ENCODE data around the gene SMO.

Gene SMO

GRCh38 chr7:129188372-129188891, at the start of gene SMO:
SMO (plus strand) TSS chr7:129188633; CDS start chr7:129189152, 519 bp downstream.
- peak; percentile 55 for DNase-seq (ENCODE audit: low read depth)

DNA sequence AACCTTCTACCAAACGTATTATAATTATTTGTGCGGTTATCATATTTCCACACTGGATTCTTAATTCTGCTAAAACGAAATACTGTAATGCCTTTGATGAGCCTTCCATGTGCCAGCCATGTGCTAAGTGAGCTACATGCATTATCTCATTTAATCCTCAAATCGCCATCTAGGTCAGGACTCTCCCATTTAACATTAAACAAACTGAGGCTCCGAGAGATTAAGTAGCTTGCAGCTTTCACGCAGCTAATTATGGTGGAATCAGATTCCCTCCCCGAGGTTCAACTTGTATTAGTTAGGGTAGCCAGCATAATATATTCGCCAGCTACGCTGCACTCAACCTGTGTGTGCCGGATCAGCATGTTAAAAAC, 44.7 kb upstream of the SMO start:
- no peak for DNase-seq (ENCODE audit: low read depth)

DNA sequence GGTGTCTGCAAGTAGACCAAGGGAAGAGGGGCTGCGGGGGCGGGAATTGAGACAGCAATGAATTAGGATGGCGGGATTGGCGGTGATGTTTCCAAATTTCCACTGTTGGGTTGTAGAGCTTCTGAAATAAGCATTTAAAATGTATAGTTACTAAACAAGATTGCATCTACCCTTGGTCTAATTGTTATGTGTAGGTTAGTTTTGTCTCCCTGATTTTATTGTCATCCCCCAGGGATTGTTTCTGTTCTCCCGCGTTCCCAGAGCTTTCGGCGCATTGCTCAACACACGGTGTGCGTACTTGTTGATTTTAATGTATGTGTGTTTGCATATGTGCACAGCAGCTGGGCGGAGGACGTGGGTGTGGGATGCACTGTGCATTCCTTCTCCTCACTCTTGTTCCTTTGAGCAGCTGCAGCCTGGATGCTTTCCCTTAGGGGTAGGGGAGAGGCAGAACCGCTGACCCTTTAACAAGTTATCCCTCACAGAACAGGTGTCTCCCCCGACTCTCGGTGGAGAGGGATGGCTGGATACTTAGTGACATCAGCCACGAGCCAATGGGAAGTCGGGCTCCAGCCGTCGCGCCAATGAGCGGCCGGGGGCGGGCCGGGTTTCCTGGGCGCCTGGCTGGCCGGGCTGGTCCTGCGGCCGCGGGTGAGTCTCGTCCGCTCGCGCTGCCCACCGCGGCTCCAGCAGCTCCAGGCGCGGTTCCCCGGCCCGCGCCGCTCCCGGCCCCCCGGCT, 44.2 kb upstream of the SMO start, which contains the start of gene TSPAN33:
TSS of gene TSPAN33 (plus strand) at position 613 of the 739 bp plus-strand sequence. CDS start 274 bp downstream, outside the sequence.
- DNase-seq (ENCODE audit: low read depth): peak; percentile 75

DNA sequence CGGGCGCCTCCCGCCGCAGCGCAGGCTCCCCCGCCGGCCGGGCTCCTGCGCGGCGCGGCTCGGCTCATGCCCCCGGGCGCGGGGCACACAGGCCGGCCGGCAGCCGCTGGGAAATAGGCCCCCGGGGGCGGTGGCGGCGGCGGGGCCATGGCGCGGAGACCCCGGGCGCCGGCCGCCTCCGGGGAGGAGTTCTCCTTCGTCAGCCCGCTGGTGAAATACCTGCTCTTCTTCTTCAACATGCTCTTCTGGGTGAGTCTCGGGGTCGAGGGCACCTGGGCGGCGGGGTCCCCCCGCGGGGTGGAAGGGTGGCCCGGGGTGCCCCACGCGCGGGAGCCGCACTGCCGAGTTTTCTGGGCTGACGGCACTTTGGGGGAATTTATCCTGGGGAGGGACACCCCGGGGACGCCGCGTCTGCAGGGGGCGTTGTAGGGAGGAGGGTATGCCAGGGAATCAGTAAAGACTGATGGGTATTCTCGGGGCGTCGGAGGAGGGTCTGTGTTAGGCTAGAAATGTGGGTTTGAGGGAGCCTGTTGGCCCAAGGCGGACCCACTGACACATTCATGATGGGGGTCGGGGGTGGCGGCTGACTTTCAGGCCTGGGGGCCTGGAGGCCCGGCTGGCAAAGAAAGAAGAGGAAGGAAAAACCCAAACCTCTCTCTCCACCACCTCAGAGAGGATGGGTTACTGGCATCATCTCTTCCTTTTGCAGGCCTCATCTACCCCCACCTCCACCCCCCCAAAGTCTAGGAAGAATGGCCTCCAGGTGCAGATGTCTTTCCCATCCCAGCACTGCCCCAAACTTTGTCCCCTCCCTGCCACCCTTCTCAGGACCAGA, 43.4 kb upstream of the SMO start:
- no peak for DNase-seq (ENCODE audit: low read depth)

DNA sequence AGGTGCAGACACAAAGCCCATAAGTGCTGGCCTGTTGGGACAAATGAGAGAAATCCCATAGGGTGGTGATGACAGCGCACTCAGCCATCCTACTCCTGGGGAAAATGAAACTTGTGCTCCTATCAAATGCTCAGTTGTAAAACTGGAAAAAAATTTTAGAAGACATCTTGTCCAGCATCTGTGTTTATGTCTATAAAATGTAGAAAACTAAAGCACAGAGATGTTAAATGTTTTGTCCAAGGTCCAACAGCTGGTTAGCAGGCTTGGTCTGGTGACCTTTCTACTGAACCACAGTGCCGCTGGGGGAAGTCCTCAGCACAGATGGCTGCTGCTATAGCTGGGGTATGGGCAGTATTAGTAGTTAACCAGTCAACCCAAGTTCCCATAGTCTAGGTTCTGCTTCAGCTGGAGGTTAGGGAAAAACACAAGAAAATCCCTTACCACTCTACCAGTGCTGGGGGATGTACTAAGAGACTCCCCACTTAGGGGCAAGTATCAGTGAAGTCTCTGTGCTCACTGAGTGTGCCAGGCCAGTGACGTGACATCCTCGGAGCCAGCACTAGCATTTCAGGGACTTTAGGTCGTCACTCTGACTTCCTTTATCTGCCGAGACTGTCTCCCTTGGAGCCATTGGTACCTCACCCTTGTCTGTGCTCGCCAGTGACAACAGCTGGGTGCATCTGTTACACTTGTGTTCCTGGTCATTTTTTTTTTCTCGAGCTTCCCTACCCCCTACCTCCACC, 42.0 kb upstream of the SMO start:
- DNase-seq (ENCODE audit: low read depth): no peak

DNA sequence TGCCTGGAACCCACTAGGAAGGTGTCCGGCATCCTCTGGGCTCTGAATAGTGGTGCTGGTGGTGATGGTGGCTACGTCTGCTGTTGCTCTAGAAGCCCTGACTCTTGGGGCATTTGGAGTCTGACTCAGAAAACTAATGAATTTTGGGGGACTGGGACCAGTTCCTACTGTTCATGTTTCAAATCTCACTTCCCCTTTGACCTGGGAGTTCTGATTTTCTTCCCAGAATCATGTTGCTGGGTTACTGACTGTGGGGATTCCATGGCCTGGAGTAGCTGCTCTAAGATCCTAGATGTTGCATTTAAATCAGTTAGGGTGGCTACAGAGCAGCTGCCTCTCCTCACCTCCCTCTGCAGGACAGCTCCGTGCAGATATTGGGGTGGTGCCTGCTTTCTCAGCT, 40.7 kb upstream of the SMO start:
- no peak for DNase-seq (ENCODE audit: low read depth)

GRCh38 chr7:129149511-129149910, 38.9 kb upstream of the SMO start:
- no peak for DNase-seq (ENCODE audit: low read depth)

DNA sequence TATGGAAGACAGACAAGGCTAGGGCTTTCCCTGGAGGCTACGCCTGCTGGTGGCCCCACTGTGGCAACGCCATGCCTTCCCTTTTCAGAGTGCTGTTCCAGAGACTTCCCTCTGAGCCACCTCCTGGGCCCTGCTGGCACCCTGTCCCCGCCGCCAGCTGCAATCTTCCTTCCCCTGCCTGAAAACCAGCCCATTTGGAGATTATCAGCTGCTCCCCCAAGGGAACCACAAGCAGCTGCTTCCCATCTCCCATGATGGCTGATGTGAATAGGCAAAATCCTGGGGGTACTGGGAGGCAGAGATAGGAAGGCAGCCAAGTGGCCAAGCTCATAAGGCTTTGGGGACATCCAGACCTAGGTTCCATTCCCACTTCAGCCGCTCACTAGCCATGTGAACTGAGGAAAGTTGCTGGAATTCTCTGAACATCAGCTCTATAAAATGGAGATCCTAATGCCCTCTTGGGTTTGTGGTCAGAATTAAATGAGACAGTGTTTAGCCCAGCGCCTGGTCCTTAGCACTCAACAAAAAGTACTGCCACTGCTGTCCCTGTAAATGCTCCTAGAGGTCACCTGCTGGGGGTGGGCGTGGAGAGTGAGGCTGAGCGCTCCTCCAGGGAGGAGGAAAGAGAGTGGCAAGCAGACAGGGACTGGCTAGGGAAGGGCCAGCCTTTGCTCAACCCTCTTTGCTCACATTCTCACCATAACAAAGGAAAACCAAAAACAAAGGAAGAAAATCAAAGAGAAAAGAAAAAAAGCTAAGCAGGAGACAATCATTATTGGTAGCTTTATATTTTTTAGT, 38.0 kb upstream of the SMO start:
- no peak for DNase-seq (ENCODE audit: low read depth)

DNA sequence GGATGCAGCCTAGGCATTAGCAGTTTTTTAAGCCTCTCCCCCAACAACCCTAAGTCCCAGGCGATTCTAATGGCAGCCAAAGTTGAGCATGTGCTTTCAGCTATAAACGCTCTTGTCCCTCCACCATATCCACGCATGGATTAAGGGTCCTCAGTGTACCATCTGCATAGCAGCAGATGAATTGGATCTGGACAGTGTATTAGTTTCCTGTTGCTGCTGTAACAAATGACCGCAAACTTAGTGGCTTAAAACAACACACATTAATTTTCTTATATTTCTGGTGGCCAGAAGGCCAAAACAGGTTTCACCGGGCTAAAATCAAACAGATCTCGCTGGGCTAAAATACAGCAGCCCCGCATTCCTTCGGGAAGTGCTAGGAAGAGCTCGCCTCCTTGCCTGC, 30.8 kb upstream of the SMO start:
- DNase-seq (ENCODE audit: low read depth): no peak

- no peak for DNase-seq (ENCODE audit: low read depth)
These were observed 28.9 kb upstream of the SMO start for GRCh38 chr7:129159539-129159938.

DNA sequence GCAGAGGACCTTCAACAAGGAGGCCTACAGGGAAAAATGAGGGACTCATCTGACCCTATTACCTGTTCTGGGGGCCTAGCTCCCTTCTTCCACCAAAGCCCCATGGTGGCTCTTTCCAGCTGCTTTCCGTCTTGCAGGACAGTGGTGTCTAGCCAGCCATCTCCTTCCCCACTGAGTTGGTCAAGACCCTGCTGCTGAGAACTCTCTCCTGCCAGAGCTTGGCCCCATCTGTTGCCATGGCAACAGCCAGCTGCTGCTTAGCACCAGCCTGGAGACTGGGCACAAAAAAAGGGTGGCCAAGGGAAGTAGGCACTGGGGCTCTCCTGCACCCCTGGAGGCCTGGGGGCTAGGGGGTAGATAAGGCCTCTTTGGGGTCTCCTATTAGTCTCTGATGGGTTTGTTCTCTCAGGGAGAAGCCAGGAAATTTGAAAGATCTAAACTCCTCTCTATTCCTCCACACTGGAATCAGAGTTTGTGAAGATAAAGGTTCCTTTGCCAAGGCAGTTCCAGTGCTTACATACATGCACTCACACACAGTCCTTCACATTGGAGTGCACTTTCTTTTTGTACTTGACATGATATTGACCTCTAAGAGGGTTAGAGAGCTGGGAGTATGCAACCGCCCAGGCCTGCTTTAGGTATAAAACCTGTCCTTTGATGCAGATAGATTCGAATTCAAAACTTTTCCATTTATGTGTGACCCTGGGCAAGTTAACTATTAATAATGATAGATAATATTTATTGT, 28.1 kb upstream of the SMO start:
- DNase-seq (ENCODE audit: low read depth): no peak

GRCh38 chr7:129161524-129162225, 26.8 kb upstream of the SMO start:
- no peak for DNase-seq (ENCODE audit: low read depth)

DNA sequence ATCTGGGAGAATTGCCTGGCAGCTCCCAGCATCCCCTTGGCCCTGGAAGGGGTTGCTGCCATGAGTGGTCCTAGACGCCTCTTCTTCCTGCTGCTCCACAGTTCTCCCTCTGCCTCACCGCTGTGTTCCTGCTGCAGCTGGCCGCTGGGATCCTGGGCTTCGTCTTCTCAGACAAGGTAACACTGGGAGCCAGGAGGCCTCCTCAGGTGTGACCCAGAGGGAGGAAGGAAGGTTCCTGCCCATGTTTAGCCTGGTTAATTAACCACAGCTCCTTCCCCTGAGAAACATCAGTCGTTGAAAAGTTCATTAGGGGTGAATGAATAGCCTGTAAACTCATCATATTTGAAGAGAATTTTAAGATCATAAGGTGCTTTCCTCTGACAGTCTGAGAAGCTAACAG, 25.7 kb upstream of the SMO start:
- no peak for DNase-seq (ENCODE audit: low read depth)

- DNase-seq (ENCODE audit: low read depth): peak; percentile 66
These were observed 24.4 kb upstream of the SMO start for GRCh38 chr7:129163875-129164544.

DNA sequence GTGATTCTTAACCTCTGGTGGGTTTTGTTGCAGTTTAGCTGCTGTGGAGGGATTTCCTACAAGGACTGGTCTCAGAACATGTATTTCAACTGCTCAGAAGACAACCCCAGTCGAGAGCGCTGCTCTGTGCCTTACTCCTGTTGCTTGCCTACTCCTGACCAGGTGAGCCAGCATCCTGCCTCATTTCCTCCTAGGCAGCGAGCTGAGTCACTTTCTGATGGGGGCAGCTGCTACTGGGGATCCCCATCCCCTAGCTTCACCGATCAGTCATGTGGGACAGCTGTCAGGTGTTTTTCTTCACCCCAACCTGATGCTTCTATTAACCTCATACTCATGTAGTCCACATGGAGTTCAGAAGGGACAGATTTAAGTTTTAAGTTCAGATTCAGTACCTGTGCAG, 21.7 kb upstream of the SMO start:
- DNase-seq (ENCODE audit: low read depth): no peak

GRCh38 chr7:129167817-129168216, 20.6 kb upstream of the SMO start:
- DNase-seq (ENCODE audit: low read depth): no peak

DNA sequence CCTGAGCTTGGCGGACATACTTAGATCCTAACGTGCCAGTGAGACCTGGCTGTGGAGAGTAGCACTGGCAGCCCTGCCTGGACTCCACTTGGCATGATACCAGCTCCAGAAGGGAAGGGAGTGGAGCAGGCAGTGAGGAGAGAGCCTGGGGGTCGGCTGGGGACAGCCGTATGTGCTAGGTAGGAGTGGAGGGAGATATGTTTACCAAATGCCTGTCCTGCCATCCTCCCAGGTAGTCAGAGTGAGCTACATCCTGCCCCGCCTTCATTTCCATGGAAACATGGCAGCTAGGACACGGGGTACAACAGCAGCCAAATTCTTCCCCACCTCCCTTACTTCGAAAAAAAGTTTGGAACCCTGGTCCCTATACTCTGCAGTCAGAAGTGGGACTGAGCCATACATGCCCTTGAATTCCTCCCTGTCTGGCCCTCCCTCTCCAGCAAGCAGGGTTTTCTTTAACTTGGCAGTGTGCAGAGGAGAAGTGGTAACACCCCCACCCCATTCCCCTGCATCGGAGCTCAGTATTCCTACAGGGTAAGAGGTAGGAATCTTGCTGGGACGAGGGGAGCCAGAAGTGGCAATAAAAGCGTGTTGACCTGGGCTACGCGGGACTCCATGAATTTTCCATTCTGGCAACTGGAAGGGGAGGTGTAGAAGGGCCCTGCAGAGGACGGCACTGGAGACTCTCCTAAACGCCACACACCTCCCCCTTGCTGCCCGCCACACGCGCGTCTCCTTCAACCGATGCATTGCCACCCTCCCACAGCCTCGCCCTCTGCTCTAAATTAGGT, 20.0 kb upstream of the SMO start:
- DNase-seq (ENCODE audit: low read depth): no peak

DNA sequence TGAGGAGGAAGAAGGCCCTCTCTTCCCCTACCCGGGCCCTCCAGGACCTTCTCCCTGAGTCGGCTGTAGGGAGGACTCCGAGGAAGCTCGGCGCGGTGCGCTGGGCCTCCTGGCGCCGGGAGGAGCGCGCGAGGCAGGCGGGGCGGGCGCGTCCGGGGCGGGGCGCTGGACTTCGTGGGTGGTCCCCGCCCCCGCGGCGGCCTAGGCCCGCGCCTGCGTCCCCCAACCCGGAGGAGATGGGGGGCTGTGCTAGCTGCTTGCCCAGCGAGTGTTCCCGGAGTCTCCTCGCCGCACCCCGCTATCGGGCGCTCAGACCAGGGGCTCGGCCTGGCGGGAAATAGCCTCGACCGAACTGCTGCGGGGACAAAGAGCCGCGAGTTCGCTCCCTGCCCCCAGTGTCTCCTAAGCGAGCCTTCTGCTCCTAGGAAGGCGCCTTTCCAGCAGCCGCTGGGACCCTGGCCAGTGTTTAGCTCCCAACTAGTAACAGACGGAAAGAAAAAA, 19.2 kb upstream of the SMO start:
- DNase-seq (ENCODE audit: low read depth): peak; percentile 44
